Hepatocyte (in vitro differentiated cells): Measurements from ENCODE around the gene PHF21B. TPM values are rescaled to one million over a fixed set of nuclear protein-coding genes. Genes with fewer than 3 reads are reported as not detected.
A peak's percentile ranks its signal among the peaks of the same experiment; 100 is the strongest.

ENCODE experiments used
- DNase-seq: peaks from one replicate; pipeline ENCODE4 v3.0.0-alpha.2; 2016; ENCODE audit warnings: low spot score
- H2AFZ ChIP-seq: fragments of 200-600 bp; sonication (generic); 2 replicates; pipeline ENCODE4 v1.6.0; 2016; ENCODE audit warnings: antibody characterized with exemption, mild to moderate bottlenecking
- H3K27ac ChIP-seq: fragments of 200-600 bp; sonication (generic); 2 replicates; pipeline ENCODE4 v1.5.1; 2016; ENCODE audit warnings: mild to moderate bottlenecking
- H3K27me3 ChIP-seq: fragments of 200-600 bp; sonication (generic); 2 replicates; pipeline ENCODE4 v1.6.1; 2016
- H3K36me3 ChIP-seq: fragments of 200-600 bp; sonication (generic); replicated peaks from 2 replicates; pipeline ENCODE4 v1.5.1; 2016; ENCODE audit warnings: low read depth; ENCODE audit not compliant: insufficient read depth
- H3K4me1 ChIP-seq: fragments of 200-600 bp; sonication (generic); 2 replicates; pipeline ENCODE4 v1.5.1; 2016; ENCODE audit warnings: mild to moderate bottlenecking, moderate library complexity; ENCODE audit not compliant: insufficient read depth
- H3K4me2 ChIP-seq: fragments of 200-600 bp; sonication (generic); 2 replicates; pipeline ENCODE4 v1.6.0; 2016
- H3K4me3 ChIP-seq: fragments of 200-600 bp; sonication (generic); 2 replicates; pipeline ENCODE4 v1.5.1; 2016; ENCODE audit warnings: mild to moderate bottlenecking
- H3K79me2 ChIP-seq: fragments of 200-600 bp; sonication (generic); 2 replicates; pipeline ENCODE4 v1.6.0; 2017; ENCODE audit warnings: mild to moderate bottlenecking
- H3K9me2 ChIP-seq: fragments of 200-600 bp; sonication (generic); replicated peaks from 2 replicates; pipeline ENCODE4 v1.6.0; 2017; ENCODE audit warnings: mild to moderate bottlenecking; ENCODE audit not compliant: insufficient read depth
- H3K9me3 ChIP-seq: fragments of 200-600 bp; sonication (generic); 2 replicates; pipeline ENCODE4 v1.5.1; 2016; ENCODE audit warnings: low read depth, mild to moderate bottlenecking
- H4K20me1 ChIP-seq: fragments of 200-600 bp; sonication (generic); 2 replicates; pipeline ENCODE4 v1.6.0; 2016; ENCODE audit warnings: mild to moderate bottlenecking; ENCODE audit not compliant: insufficient read depth, poor library complexity, severe bottlenecking
- CTCF ChIP-seq: fragments of 200-600 bp; sonication (generic); IDR thresholded peaks from 2 replicates; pipeline ENCODE4 v1.5.1; 2016; ENCODE audit warnings: antibody characterized with exemption, mild to moderate bottlenecking; ENCODE audit not compliant: poor library complexity
- EZH2 ChIP-seq: fragments of 200-600 bp; sonication (generic); IDR thresholded peaks from 2 replicates; pipeline ENCODE4 v1.6.1; 2016; ENCODE audit warnings: antibody characterized with exemption, mild to moderate bottlenecking, borderline replicate concordance
- EZH2phosphoT487 ChIP-seq: fragments of 200-600 bp; sonication (generic); IDR thresholded peaks from one replicate; pipeline ENCODE4 v1.6.1; 2018; ENCODE audit warnings: antibody characterized with exemption, mild to moderate bottlenecking, low read depth, moderate library complexity; ENCODE audit not compliant: unreplicated experiment, severe bottlenecking
- WGBS: methylation state at CpG from one replicate; pipeline ENCODE4 v1.1.6; 2016; ENCODE audit warnings: low lambda C conversion rate; ENCODE audit errors: missing lambda C conversion rate; 5-methylcytosine and 5-hydroxymethylcytosine counted together
- polyA plus RNA-seq: library from polyadenylated mRNA; unstranded; fragments of >200 nt; fragmentation: Nextera tagmentation; extraction: Ambion mirVana; gene quantifications from 2 replicates; pipeline ENCODE4 v1.2.1, GENCODE V29; 2016
- total RNA-seq: library from RNA; depleted of rRNA; stranded (reverse); fragments of >200 nt; gene quantifications from 2 replicates; pipeline ENCODE4 v1.2.3, GENCODE V29; 2014

PHF21B gene
- total and polyA plus RNA-seq, 2 experiments from 2014 or later, result 0.86 to 1.9 TPM

GRCh38 chr22:44975427-44976262 lies 34.2 kb downstream of the PHF21B start:
- no peak overlapping the region for H2AFZ ChIP-seq
- no peaks in the 10 kb centered on the region for H3K4me1 ChIP-seq
- no peak overlapping the region for H3K4me2 ChIP-seq
- peak; percentile 94 for DNase-seq
- H3K36me3 ChIP-seq, result no peaks in the 10 kb centered on the region
- WGBS, result 43% methylated on average over 22 of the region's 22 CpGs
- no peaks in the 10 kb centered on the region for H3K79me2 ChIP-seq
- H3K27me3 ChIP-seq, result no peaks in the 10 kb centered on the region
- H3K9me3 ChIP-seq, result no peaks in the 10 kb centered on the region
- TF ChIP-seq CTCF (peak; percentile 95), EZH2phosphoT487 (no peak), EZH2 (no peak)
- no peak overlapping the region for H3K4me3 ChIP-seq
- H4K20me1 ChIP-seq, result no peaks in the 10 kb centered on the region
- no peak overlapping the region for H3K27ac ChIP-seq
- H3K9me2 ChIP-seq, result no peaks in the 10 kb centered on the region

- WGBS, result 96% methylated on average over 9 of the region's 9 CpGs
- Histone ChIP-seq H4K20me1 (no peaks in the 10 kb centered on the region), H2AFZ (no peak overlapping the region), H3K79me2 (no peaks in the 10 kb centered on the region), H3K4me1 (no peaks in the 10 kb centered on the region), H3K9me3 (no peaks in the 10 kb centered on the region), H3K9me2 (no peaks in the 10 kb centered on the region), H3K36me3 (no peaks in the 10 kb centered on the region), H3K27ac (no peak overlapping the region), H3K27me3 (no peaks in the 10 kb centered on the region), H3K4me3 (no peak overlapping the region), H3K4me2 (no peak overlapping the region)
- no peak for DNase-seq
- TF ChIP-seq EZH2phosphoT487, result no peak
- no peak for TF ChIP-seq EZH2
- TF ChIP-seq CTCF, result no peak
Measured at GRCh38 chr22:44974454-44974853, 35.4 kb downstream of the PHF21B start.

- no peaks in the 10 kb centered on the region for H3K27me3 ChIP-seq
Measured at GRCh38 chr22:44973829-44974228, 36.0 kb downstream of the PHF21B start.

More at GRCh38 chr22:44973829-44974228, 36.0 kb downstream of the PHF21B start:
- Histone ChIP-seq H3K79me2 (no peaks in the 10 kb centered on the region), H3K9me3 (no peaks in the 10 kb centered on the region), H3K4me2 (no peak overlapping the region), H3K4me1 (no peaks in the 10 kb centered on the region), H2AFZ (no peak overlapping the region), H3K36me3 (no peaks in the 10 kb centered on the region), H3K4me3 (no peak overlapping the region), H3K27ac (no peak overlapping the region), H3K9me2 (no peaks in the 10 kb centered on the region), H4K20me1 (no peaks in the 10 kb centered on the region)
- WGBS, result 93% methylated on average over 8 of the region's 8 CpGs
- DNase-seq, result no peak
- TF ChIP-seq EZH2phosphoT487, result no peak
- no peak for TF ChIP-seq EZH2
- TF ChIP-seq CTCF, result no peak
